SH-SY5Y (cell line): ENCODE measurements around the gene DNA2.

Source experiments
- GATA2 ChIP-seq: IDR thresholded peaks from 2 replicates; pipeline ENCODE4 v1.6.1; 2011; ENCODE audit warnings: mild to moderate bottlenecking, low read depth, low read length
- GATA3 ChIP-seq: IDR thresholded peaks from 2 replicates; pipeline ENCODE4 v1.6.1; 2011; ENCODE audit warnings: low read depth, mild to moderate bottlenecking, low read length, moderate library complexity

The DNA2 gene

DNA sequence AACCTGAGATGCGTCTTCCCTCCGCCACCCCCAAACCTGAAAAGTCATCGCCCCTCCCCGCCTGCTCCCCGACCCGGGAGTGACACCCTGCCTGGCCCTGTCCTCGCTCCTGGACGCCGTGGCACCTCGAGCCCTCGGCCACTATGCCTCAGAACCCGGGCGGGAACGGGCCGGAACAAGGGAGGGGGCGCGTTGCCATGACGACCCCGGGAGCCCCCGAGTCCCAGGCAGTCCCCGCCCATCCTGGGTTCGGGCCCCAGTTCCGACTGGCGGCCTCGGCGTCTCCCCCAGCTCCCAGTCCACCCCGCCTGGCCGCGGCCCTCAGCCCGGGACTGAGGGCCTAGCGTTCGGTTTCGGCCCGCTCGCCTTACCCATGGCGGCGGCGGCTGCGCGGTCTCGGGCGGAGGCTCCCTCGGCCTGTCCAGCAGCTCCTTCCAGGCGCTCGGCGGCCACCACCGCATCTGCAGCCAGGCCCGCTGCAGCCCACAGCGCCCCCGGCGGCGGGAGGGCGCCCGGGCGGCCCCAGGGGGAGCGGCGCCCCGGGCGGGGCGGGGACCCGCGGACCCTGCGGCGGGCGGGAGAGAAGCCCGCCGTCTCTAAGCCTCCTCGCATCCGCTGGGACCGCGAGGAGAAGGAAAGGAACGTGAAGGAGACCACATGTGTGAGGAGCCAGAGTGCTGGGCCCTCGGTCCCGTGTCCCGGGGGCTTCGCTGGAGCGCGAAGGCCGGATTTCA is 64.8 kb downstream of the DNA2 start, which contains the start of gene RUFY2:
Gene RUFY2 (minus strand): TSS at position 463 of the 734 bp plus-strand sequence. CDS start 88 bp downstream, at position 375.
- TF ChIP-seq GATA3: no peak
- no peak for TF ChIP-seq GATA2

DNA sequence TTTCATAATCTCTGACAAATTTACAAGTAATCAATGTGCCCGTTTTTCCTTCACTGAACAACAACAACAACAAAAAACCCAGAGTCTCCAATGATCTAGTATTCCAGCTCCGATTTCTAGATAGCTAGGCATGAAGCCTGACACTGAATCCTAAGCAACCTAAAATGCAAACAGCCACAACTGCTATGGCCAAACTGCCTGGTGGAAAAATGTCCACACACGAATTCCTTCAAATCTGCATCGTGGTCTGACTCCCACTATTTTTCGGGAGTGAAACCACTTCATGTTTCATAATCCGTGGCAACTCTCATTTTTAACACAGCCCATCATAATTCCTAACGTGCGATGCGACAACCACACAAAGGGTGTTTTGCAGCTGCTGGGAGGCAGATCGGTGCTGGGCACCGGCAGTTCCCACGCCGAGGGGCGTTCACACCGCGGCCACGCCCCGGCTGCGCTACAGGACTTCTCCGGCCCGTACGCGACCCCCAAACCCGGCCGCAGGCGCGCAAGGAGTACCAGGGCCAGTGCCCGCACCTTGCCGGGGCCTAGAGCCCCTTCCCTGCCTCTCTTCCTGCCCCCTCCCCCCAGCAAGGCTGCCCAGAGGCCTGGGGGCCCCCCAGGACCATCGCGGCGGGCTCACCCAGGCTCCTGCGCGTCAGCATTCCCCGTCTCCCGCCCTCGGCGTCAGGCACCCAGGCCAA is 65.5 kb downstream of the DNA2 start:
- no peak for TF ChIP-seq GATA3

GRCh38 chr10:68403701-68404100 is 68.1 kb downstream of the DNA2 start:
- TF ChIP-seq GATA3: no peak
- no peak for TF ChIP-seq GATA2

- no peak for TF ChIP-seq GATA2
- TF ChIP-seq GATA3: no peak
These were observed 69.5 kb downstream of the DNA2 start for GRCh38 chr10:68402276-68402675.

DNA sequence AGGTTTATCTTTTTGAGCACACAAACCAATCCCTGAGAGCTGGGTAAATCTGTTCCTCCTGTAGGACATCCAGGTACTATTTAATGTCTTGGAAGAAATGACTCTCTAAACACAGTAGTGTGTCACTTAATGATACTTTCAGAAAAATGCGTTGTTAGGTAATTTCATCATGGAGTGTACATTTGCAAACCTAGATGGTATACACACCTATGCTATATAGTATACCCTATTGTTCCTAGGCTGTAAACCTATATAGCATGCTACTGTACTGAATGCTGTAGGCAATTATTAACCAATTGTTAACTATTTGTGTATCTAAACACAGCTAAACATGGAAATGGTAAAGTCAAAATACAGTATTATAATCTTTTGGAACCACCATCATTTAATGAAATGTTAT is 74.8 kb downstream of the DNA2 start:
- TF ChIP-seq GATA2: no peak
- TF ChIP-seq GATA3: no peak

DNA sequence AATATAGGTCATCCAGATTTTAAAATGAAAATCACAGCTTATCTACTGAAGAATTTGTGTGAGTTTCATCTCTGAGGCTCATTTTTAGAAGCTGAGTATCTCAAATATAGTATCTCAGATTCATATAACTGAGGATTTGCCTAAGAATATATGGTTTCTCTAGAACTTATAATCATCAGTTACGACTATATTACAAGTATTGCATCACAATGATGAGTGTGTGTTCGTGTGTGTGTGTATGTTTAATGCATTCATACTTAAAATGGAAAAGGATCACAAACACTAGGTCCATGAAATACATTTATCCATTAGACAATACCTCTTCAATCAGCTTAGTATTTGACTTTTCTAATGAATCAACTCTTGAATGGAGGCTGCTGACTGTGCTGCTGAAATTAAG is 86.0 kb downstream of the DNA2 start:
- TF ChIP-seq GATA3: no peak
- TF ChIP-seq GATA2: no peak

GRCh38 chr10:68371604-68372003 is 100.2 kb downstream of the DNA2 start:
- TF ChIP-seq GATA2 (no peak), GATA3 (no peak)

DNA sequence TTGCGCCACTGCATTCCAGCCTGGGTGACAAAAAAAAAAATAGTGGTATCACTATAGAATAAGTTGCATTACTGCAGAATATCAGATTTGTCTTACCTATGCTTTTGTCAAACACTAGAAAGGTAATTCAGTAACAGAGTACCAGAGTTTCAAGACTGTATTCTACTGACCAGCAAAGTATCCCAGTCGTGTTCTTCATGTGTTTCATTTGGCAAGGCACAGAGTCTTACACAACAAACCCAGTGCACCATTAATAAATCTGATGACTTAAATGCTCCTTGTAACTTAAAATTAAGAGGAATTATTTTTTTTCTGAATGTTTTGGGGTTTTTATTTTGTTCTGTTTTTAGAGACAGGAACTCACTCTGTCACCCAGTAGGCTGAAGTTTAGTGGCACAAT is 104.7 kb downstream of the DNA2 start:
- TF ChIP-seq GATA2 (no peak), GATA3 (no peak)

GRCh38 chr10:68366600-68366999 is 105.2 kb downstream of the DNA2 start:
- TF ChIP-seq GATA2: no peak

DNA sequence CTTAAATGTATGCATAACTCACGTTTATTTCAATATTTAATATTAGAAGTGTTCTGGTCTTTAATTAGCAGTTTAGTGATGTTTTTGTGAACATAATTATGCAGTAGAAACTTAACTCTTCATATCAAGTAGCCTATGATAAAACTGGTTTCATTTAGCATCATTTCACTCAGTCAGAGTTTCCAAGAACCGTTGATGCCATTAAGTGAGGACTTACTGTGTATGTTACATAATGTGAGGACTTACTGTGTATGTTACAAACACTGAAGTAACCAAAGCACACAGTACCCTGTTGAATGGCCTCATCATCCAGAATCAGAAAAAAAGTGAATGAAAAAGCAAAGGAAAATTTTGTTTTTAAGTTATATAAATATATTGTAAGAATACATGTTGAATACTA is 106.2 kb downstream of the DNA2 start:
- TF ChIP-seq GATA3 (no peak), GATA2 (no peak)

DNA sequence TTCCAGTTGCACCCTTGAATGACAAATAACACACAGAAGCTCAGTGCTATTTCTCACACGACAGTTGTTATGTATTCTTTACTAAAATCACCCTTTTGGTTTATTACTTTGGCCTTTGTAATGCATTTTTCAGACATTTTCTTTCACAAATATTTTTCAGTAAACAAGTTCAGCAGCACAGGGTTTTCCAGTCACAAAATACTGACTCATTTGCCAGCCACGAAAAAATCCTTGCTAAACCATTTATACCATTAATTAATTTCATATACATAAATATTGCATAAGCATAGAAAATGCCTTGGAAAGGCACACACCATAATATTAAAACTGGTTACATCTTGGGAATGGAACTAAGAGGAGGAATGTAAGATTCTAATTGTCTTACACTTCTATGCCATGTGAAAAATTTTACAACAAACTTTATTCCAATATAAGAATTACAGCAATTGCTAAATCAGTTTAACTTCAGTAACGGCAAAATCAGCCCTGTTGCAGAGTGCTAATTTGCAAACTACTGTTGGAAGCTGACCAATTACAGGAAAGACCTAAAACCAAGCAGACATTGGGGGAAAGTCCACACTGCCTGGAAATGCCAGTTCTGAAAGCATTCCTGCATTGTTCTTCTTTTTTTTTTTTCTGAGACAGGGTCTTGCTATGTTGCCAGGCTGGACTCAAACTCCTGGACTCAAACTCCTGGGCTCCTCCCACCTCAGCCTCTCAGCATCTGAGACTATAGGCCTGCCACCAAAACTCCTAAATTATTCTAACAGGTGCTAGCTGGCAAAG is 107.5 kb downstream of the DNA2 start:
- TF ChIP-seq GATA3 (no peak), GATA2 (no peak)
